HepG2 (cell line): Measurements from ENCODE around the gene TEX14. TPM values are rescaled to one million over a fixed set of nuclear protein-coding genes. Genes with fewer than 3 reads are reported as not detected.

Source experiments
- ATAC-seq: fragments of 200-7000 bp; cut with Tn5 transposase; 3 replicates; pipeline ENCODE4 v1.9.1; 2020; ENCODE audit warnings: mild to moderate bottlenecking, moderate library complexity
- BruUV-seq: library from RNA; stranded (reverse); fragments of 400-500 nt; replicated peaks from 2 replicates; lab custom pipeline; 2021; lab: Mats Ljungman, UMichigan
- CTCF ChIA-PET: fragments of 300-600 bp; formaldehyde crosslinking; extraction: SDS; loops from one replicate; lab custom pipeline; 2021; ENCODE audit warnings: low total read pairs, inconsistent platforms, low intra/inter-chr PET ratio; lab: Yijun Ruan, JAX
- POLR2A ChIA-PET: fragments of 350-600 bp; sonication (Branson Sonifier 250); formaldehyde crosslinking; loops from one replicate; lab custom pipeline; 2020; ENCODE audit warnings: antibody characterized with exemption, inconsistent platforms; lab: Yijun Ruan, JAX
- DNase-seq: peaks from one replicate; pipeline ENCODE4 v3.0.0-alpha.2; 2015; ENCODE audit warnings: low spot score
- FAIRE-seq: peaks from 3 replicates; lab custom pipeline; 2011; peaks lifted over from hg19 to GRCh38; lab: Jason Lieb, UNC
- H2AFZ ChIP-seq: one replicate; pipeline ENCODE4 v1.6.1; 2011; ENCODE audit warnings: low read length, inconsistent platforms
- H3K27ac ChIP-seq: fragments of 300-600 bp; 3 replicates; pipeline ENCODE4 v1.8.0; 2011; ENCODE audit warnings: mixed run types, mild to moderate bottlenecking, mixed read lengths, low read length, inconsistent platforms; ENCODE audit not compliant: insufficient read depth; ENCODE audit errors: extremely low read length
- H3K27me3 ChIP-seq, 2 experiments: fragments of 200-600 bp in 1 of 2; 2 replicates in 1 of 2; 3 replicates in 1 of 2; pipeline versions ENCODE4 v1.6.0 to v1.8.0; 2011; ENCODE audit warnings: low read length in 2 of 2, mild to moderate bottlenecking in 2 of 2, moderate library complexity in 2 of 2, inconsistent platforms in 1 of 2; ENCODE audit not compliant: insufficient read depth in 2 of 2, control insufficient read depth in 1 of 2
- H3K36me3 ChIP-seq, 2 experiments: fragments of 200-600 bp in 1 of 2; replicated peaks in 1 of 2; 2 replicates in 1 of 2; 3 replicates in 1 of 2; pipeline versions ENCODE4 v1.5.1 to v1.8.0; 2011; ENCODE audit warnings: low read length in 2 of 2, inconsistent platforms in 1 of 2; ENCODE audit not compliant: insufficient read depth in 2 of 2, control insufficient read depth in 1 of 2
- H3K4me1 ChIP-seq: 2 replicates; pipeline ENCODE4 v1.5.1; 2012; ENCODE audit warnings: low read length, inconsistent platforms; ENCODE audit not compliant: insufficient read depth
- H3K4me2 ChIP-seq: 2 replicates; pipeline ENCODE4 v1.6.0; 2011; ENCODE audit warnings: low read depth, low read length, inconsistent platforms
- H3K4me3 ChIP-seq, 3 experiments: fragments of 200-600 bp in 1 of 3; sonication (generic), shearing (Covaris generic) in 1 of 3; replicated peaks in 1 of 3; 2 replicates each; pipeline ENCODE4 v1.5.1; 2011 to 2016; ENCODE audit warnings: low read length in 3 of 3, inconsistent platforms in 2 of 3, low read depth in 2 of 3, mild to moderate bottlenecking in 2 of 3, control low read depth in 1 of 3, mixed read lengths in 1 of 3; ENCODE audit not compliant: insufficient read depth in 1 of 3
- H3K79me2 ChIP-seq: one replicate; pipeline ENCODE4 v1.6.1; 2011; ENCODE audit warnings: low read length, inconsistent platforms; ENCODE audit not compliant: insufficient read depth
- H3K9ac ChIP-seq: 2 replicates; pipeline ENCODE4 v1.6.0; 2011; ENCODE audit warnings: mild to moderate bottlenecking, low read depth, low read length, inconsistent platforms; ENCODE audit not compliant: insufficient read depth
- H3K9me3 ChIP-seq: 2 replicates; pipeline ENCODE4 v1.5.1; 2012; ENCODE audit warnings: mild to moderate bottlenecking, low read length
- H4K20me1 ChIP-seq: 2 replicates; pipeline ENCODE4 v1.6.0; 2011; ENCODE audit warnings: inconsistent platforms, mild to moderate bottlenecking, low read length, moderate library complexity; ENCODE audit not compliant: insufficient read depth
- BATF2 ChIP-seq: sonication (generic); formaldehyde crosslinking; IDR thresholded peaks from 2 replicates; pipeline ENCODE4 v1.8.0; 2022; ENCODE audit warnings: mild to moderate bottlenecking, missing genetic modification reagents, moderate library complexity
- DR1 ChIP-seq: sonication (generic); formaldehyde crosslinking; IDR thresholded peaks from 2 replicates; pipeline ENCODE4 v1.8.0; 2021; ENCODE audit warnings: mild to moderate bottlenecking, missing genetic modification reagents, inconsistent platforms
- FIP1L1 ChIP-seq: fragments of 200-400 bp; formaldehyde crosslinking; IDR thresholded peaks from 2 replicates; pipeline ENCODE4 v1.6.1; 2018; ENCODE audit warnings: low read depth, mild to moderate bottlenecking, low read length, moderate library complexity, borderline replicate concordance; ENCODE audit not compliant: insufficient read depth
- GATA4 ChIP-seq: sonication (generic); IDR thresholded peaks from 2 replicates; pipeline ENCODE4 v1.6.1; 2016; ENCODE audit warnings: antibody characterized with exemption, low read depth, borderline replicate concordance
- IKZF4 ChIP-seq: sonication (generic); formaldehyde crosslinking; IDR thresholded peaks from 2 replicates; pipeline ENCODE4 v1.5.1; 2020; ENCODE audit warnings: borderline replicate concordance, mild to moderate bottlenecking, low read depth, missing genetic modification reagents; ENCODE audit errors: not compliant biosample characterization
- NAIF1 ChIP-seq: sonication (generic); formaldehyde crosslinking; IDR thresholded peaks from 2 replicates; pipeline ENCODE4 v1.5.0; 2020; ENCODE audit warnings: mild to moderate bottlenecking, missing genetic modification reagents, borderline replicate concordance
- NFAT5 ChIP-seq: sonication (generic); formaldehyde crosslinking; IDR thresholded peaks from 2 replicates; pipeline ENCODE4 v1.4.0; 2020; ENCODE audit warnings: missing genetic modification reagents
- POGZ ChIP-seq: sonication (generic); formaldehyde crosslinking; IDR thresholded peaks from 2 replicates; pipeline ENCODE4 v1.4.0; 2020; ENCODE audit warnings: mild to moderate bottlenecking, missing genetic modification reagents
- SNAPC2 ChIP-seq: sonication (generic); formaldehyde crosslinking; IDR thresholded peaks from 2 replicates; pipeline ENCODE4 v1.8.1; 2022; ENCODE audit warnings: mild to moderate bottlenecking, missing genetic modification reagents
- SNRNP70 ChIP-seq: fragments of 200-400 bp; formaldehyde crosslinking; IDR thresholded peaks from 2 replicates; pipeline ENCODE4 v1.6.1; 2017; ENCODE audit warnings: mild to moderate bottlenecking, low read depth, low read length, moderate library complexity
- SP140L ChIP-seq: sonication (generic); formaldehyde crosslinking; IDR thresholded peaks from 2 replicates; pipeline ENCODE4 v1.4.0; 2020; ENCODE audit warnings: missing genetic modification reagents, borderline replicate concordance
- TBX3 ChIP-seq: fragments of 450-650 bp; IDR thresholded peaks from 2 replicates; pipeline ENCODE4 v1.6.1; 2017; ENCODE audit warnings: antibody characterized with exemption, mild to moderate bottlenecking, inconsistent platforms, borderline replicate concordance
- ZFYVE20 ChIP-seq: sonication (generic); formaldehyde crosslinking; IDR thresholded peaks from 2 replicates; pipeline ENCODE4 v1.8.0; 2023; ENCODE audit warnings: low read depth, mild to moderate bottlenecking, moderate library complexity, missing genetic modification reagents, borderline replicate concordance
- ZNF234 ChIP-seq: sonication (generic); formaldehyde crosslinking; conservative IDR thresholded peaks from 2 replicates; pipeline ENCODE4 v1.5.1; 2020; ENCODE audit warnings: mild to moderate bottlenecking, missing genetic modification reagents
- ZNF274 ChIP-seq: sonication (generic); formaldehyde crosslinking; IDR thresholded peaks from 2 replicates; pipeline ENCODE4 v1.5.1; 2020; ENCODE audit warnings: mild to moderate bottlenecking, missing genetic modification reagents
- ZNF451 ChIP-seq: sonication (generic); formaldehyde crosslinking; IDR thresholded peaks from 2 replicates; pipeline ENCODE4 v1.5.0; 2020; ENCODE audit warnings: mild to moderate bottlenecking, missing genetic modification reagents
- ZNF556 ChIP-seq: sonication (generic); formaldehyde crosslinking; IDR thresholded peaks from 2 replicates; pipeline ENCODE4 v1.4.0; 2020; ENCODE audit warnings: mild to moderate bottlenecking, missing genetic modification reagents, borderline replicate concordance
- ZNF564 ChIP-seq: sonication (generic); formaldehyde crosslinking; IDR thresholded peaks from 2 replicates; pipeline ENCODE4 v1.8.1; 2023; ENCODE audit warnings: mild to moderate bottlenecking, missing genetic modification reagents
- ZNF740 ChIP-seq: sonication (generic); formaldehyde crosslinking; IDR thresholded peaks from 2 replicates; pipeline ENCODE4 v1.4.0; 2020; ENCODE audit warnings: missing genetic modification reagents
- in situ Hi-C: cut with HindIII; loops from 2 replicates; pipeline ENCODE4 v1.10.0; 2017; ENCODE audit warnings: low pct_unique_long_range_greater_than_20kb; ENCODE audit not compliant: extremely low pct_ligation_motif_present
- intact Hi-C: fragments of 100-400 bp; cut with micrococcal nuclease; formaldehyde crosslinking; loops from one replicate; pipeline ENCODE4 v1.10.0; 2022; ENCODE audit not compliant: unreplicated experiment
- polyA plus RNA-seq, 8 experiments: library from polyadenylated mRNA; depleted of rRNA in 3 of 8; stranded (reverse) in 7 of 8; unstranded in 1 of 8; fragments of >200 nt; fragmentation: Illumina TruSeq in 4 of 8; extraction: Trizol in 4 of 8; gene quantifications; 2 replicates each; pipeline versions ENCODE4 v1.2.1 to v1.2.3, GENCODE V29; 2011 to 2016; ENCODE audit warnings: low read depth in 4 of 8, missing spikeins in 1 of 8, mixed read lengths in 1 of 8; ENCODE audit not compliant: insufficient read depth in 1 of 8
- total RNA-seq, 5 experiments: library from RNA; depleted of rRNA; stranded (reverse); fragments of >200 nt; fragmentation: Illumina TruSeq; extraction: Trizol; gene quantifications; 2 replicates each; pipeline ENCODE4 v1.2.3, GENCODE V29; 2016; ENCODE audit warnings: low read depth in 1 of 5

Gene TEX14
- total and polyA plus RNA-seq, 2 of the 13 experiments (the other 11 are each of a cell fraction or from before 2014, with no cell fraction given): 0.04 to 0.07 TPM

GRCh38 chr17:58539698-58540097 lies 152.1 kb downstream of the TEX14 start:
- intact Hi-C loops: no loop called here
- Histone ChIP-seq H3K9ac (no peak overlapping the region), H2AFZ (no peak overlapping the region), H3K4me2 (no peak overlapping the region), H3K27me3 (peaks cover 0 to 27% of the 10 kb centered on the region in 2 experiments; a peak in 3 of 5 replicates), H4K20me1 (no peaks in the 10 kb centered on the region), H3K27ac (no peak overlapping the region), H3K4me3 (no peak overlapping the region), H3K79me2 (no peaks in the 10 kb centered on the region), H3K36me3 (no peaks in the 10 kb centered on the region), H3K4me1 (peaks cover 26% of the 10 kb centered on the region), H3K9me3 (no peaks in the 10 kb centered on the region)
- in situ Hi-C loops: loop anchor here (10.0 kb wide), 1 partner anchor 55 kb away; no protein-coding TSS in a partner anchor
- no TSS peak for BruUV-seq
- ATAC-seq (no peak), FAIRE-seq (no peak), DNase-seq (no peak)
- TF ChIP-seq SNAPC2 (CRISPR knock-in tag) (no peak), ZNF564 (CRISPR knock-in tag) (no peak), GATA4 (no peak), TBX3 (no peak), IKZF4 (CRISPR knock-in tag) (no peak), ZNF234 (CRISPR knock-in tag) (no peak), ZNF274 (CRISPR knock-in tag) (no peak), DR1 (CRISPR knock-in tag) (no peak), POGZ (CRISPR knock-in tag) (no peak), ZNF556 (no peak), FIP1L1 (no peak), NAIF1 (no peak), ZFYVE20 (CRISPR knock-in tag) (no peak), ZNF740 (no peak), BATF2 (CRISPR knock-in tag) (no peak), NFAT5 (no peak), SP140L (CRISPR knock-in tag) (no peak), SNRNP70 (no peak), ZNF451 (CRISPR knock-in tag) (no peak)
- CTCF ChIA-PET: no interaction called here
- POLR2A ChIA-PET: no interaction called here
